Mammary epithelial cell (primary cell): ENCODE results near the gene FEZ2.

Source experiments
- EZH2 ChIP-seq: IDR thresholded peaks from 2 replicates; pipeline ENCODE4 v1.6.1; 2012; ENCODE audit warnings: low read length, inconsistent platforms, borderline replicate concordance
- TF ChIP-seq, protein P1 (sequence below), 2 donors: IDR thresholded peaks in 1 of 2; conservative IDR thresholded peaks in 1 of 2; 2 replicates each; pipeline ENCODE4 v1.5.1; 2011 to 2012; ENCODE audit warnings: inconsistent platforms in 2 of 2, low read length in 2 of 2, mild to moderate bottlenecking in 2 of 2, control low read depth in 1 of 2, low read depth in 1 of 2; ENCODE audit not compliant: insufficient read depth in 1 of 2; ENCODE audit errors: extremely low read depth in 1 of 2

DNA sequence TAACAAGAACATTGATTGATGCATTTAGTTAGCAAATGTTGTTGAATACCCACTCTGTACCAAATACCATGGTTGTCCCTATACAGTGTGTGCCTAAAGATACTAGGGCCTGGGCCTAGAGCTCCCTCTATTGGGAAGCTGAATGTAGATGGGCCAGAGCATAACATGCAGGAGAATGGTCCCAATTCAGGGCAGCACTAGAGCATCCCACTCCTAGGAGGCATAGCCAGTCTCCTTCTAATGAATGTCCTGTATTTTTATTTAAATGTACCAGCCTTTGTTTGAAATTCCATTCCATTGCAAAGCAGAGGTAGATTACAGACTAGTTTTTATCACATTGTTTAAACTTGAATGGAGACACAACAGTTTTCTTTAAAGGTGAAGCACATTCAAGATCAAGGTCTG, 90.6 kb downstream of the FEZ2 start:
- TF ChIP-seq, protein P1, sequence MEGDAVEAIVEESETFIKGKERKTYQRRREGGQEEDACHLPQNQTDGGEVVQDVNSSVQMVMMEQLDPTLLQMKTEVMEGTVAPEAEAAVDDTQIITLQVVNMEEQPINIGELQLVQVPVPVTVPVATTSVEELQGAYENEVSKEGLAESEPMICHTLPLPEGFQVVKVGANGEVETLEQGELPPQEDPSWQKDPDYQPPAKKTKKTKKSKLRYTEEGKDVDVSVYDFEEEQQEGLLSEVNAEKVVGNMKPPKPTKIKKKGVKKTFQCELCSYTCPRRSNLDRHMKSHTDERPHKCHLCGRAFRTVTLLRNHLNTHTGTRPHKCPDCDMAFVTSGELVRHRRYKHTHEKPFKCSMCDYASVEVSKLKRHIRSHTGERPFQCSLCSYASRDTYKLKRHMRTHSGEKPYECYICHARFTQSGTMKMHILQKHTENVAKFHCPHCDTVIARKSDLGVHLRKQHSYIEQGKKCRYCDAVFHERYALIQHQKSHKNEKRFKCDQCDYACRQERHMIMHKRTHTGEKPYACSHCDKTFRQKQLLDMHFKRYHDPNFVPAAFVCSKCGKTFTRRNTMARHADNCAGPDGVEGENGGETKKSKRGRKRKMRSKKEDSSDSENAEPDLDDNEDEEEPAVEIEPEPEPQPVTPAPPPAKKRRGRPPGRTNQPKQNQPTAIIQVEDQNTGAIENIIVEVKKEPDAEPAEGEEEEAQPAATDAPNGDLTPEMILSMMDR (conservative IDR thresholded peaks at IDR 0.05 in 1 of 2, IDR thresholded peaks at IDR 0.05 in 1 of 2; ENCODE audit: extremely low read depth in 1 of 2, insufficient read depth in 1 of 2, low read depth in 1 of 2, low read length in 2 of 2), result peak; percentile 86 to 89
- no peak for TF ChIP-seq EZH2
